ENCODE results near the gene ZG16B.

DNA sequence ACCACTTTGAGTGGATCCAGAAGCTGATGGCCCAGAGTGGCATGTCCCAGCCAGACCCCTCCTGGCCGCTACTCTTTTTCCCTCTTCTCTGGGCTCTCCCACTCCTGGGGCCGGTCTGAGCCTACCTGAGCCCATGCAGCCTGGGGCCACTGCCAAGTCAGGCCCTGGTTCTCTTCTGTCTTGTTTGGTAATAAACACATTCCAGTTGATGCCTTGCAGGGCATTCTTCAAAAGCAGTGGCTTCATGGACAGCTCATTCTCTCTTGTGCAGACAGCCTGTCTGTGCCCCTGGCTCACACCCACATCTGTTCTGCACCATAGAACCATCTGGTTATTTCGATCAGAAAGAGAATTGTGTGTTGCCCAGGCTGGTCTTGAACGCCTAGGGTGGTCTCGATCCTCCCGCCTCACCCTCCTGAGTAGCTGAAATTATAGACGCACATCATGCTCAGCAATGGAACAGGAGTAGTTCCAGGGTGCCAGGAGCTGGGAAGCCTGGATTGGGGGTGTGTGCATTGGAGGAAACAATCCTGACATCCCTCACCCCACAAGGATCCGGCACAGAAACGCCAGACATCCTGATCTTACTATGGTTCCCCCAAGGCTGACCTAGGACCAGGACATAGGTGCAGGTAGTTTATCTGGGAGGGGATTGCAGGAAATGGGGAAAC, 8.5 kb upstream of the ZG16B start:
- TF ChIP-seq L3MBTL2 (conservative IDR thresholded peaks at IDR 0.05) (no peak), FOXM1 (IDR thresholded peaks at IDR 0.05; ENCODE audit: borderline replicate concordance) (no peak), ARNT (IDR thresholded peaks at IDR 0.05) (no peak), ZNF384 (IDR thresholded peaks at IDR 0.05) (no peak), CTBP1 (IDR thresholded peaks at IDR 0.05; ENCODE audit: borderline replicate concordance) (no peak), TARDBP (IDR thresholded peaks at IDR 0.05) (no peak), SP1 (IDR thresholded peaks at IDR 0.05) (no peak), NFRKB (IDR thresholded peaks at IDR 0.05) (no peak), FOXA1 (IDR thresholded peaks at IDR 0.05) (no peak), BHLHE40 (IDR thresholded peaks at IDR 0.05; ENCODE audit: borderline replicate concordance) (no peak), FOXK2 (IDR thresholded peaks at IDR 0.05) (no peak), ELF4 (IDR thresholded peaks at IDR 0.05) (no peak)

Data from HEK293T (cell line).